DMS153 treated with DMSO at 0.1 percent for 48 hours (cell line): ENCODE data around the gene NCLN.
A peak's percentile ranks its signal among the peaks of the same experiment; 100 is the strongest.
"Not testable (repeated sequence)": the region's sequence is repeated elsewhere in the genome, so short reads cannot be mapped to it uniquely, and the experiment has no call there.

Experiments
- DNase-seq: peaks from one replicate; lab custom pipeline; 2025; ENCODE audit not compliant: unreplicated experiment; lab: John Stamatoyannopoulos, UW

The NCLN gene

GRCh38 chr19:3154447-3154846 is 31.3 kb upstream of the NCLN start:
- DNase-seq, result not testable (repeated sequence)

- peak; percentile 8 for DNase-seq
Observed at GRCh38 chr19:3154957-3155736, 30.6 kb upstream of the NCLN start.

GRCh38 chr19:3157096-3157845 is 28.5 kb upstream of the NCLN start:
- no peak for DNase-seq

- no peak for DNase-seq
Observed at GRCh38 chr19:3159565-3159964, 26.2 kb upstream of the NCLN start.

GRCh38 chr19:3160219-3160618 is 25.5 kb upstream of the NCLN start:
- DNase-seq, result no peak

- no peak for DNase-seq
Observed at GRCh38 chr19:3161453-3161852, 24.3 kb upstream of the NCLN start.

- no peak for DNase-seq
Observed at GRCh38 chr19:3162418-3163229, 23.1 kb upstream of the NCLN start.

- DNase-seq, result peak; percentile 56
Observed at GRCh38 chr19:3163230-3163886, 22.4 kb upstream of the NCLN start.

GRCh38 chr19:3163943-3164342 is 21.8 kb upstream of the NCLN start:
- DNase-seq, result no peak

- no peak for DNase-seq
Observed at GRCh38 chr19:3167533-3168272, 18.0 kb upstream of the NCLN start.

- no peak for DNase-seq
Observed at GRCh38 chr19:3171894-3172672, 13.6 kb upstream of the NCLN start.

- DNase-seq, result not testable (repeated sequence)
Observed at GRCh38 chr19:3172673-3173000, 13.1 kb upstream of the NCLN start.

GRCh38 chr19:3175781-3176714 is 9.7 kb upstream of the NCLN start:
- DNase-seq, result no peak

GRCh38 chr19:3176715-3177501 is 8.8 kb upstream of the NCLN start:
- no peak for DNase-seq

- DNase-seq, result no peak
Observed at GRCh38 chr19:3178377-3178972, 7.3 kb upstream of the NCLN start, which contains the start of gene S1PR4. Gene S1PR4 (plus strand): TSS chr19:3178769. CDS start chr19:3178793, 24 bp downstream.

- DNase-seq, result no peak
Observed at GRCh38 chr19:3178973-3179738, 6.6 kb upstream of the NCLN start.
